ENCODE results near the gene DNAJC17.

DNAJC17 gene

GRCh38 chr15:40723919-40724318 is 83.4 kb downstream of the DNAJC17 start:
- DNase-seq = no peak

- DNase-seq = no peak
Measured at GRCh38 chr15:40722934-40723333, 84.3 kb downstream of the DNAJC17 start.

GRCh38 chr15:40722354-40722753 is 84.9 kb downstream of the DNAJC17 start:
- DNase-seq = no peak

GRCh38 chr15:40721701-40722100 is 85.6 kb downstream of the DNAJC17 start:
- no peak for DNase-seq

- no peak for DNase-seq
Measured at GRCh38 chr15:40716165-40716564, 91.1 kb downstream of the DNAJC17 start.

All from stimulated activated naive CD4-positive, alpha-beta T cell treated with Interleukin-2 at 50 U/mL for 16 hours (primary cell).